HepG2 (cell line): Measurements from ENCODE around the gene STAP2. TPM values are rescaled to one million over a fixed set of nuclear protein-coding genes. Genes with fewer than 3 reads are reported as not detected.
A peak's percentile ranks its signal among the peaks of the same experiment; 100 is the strongest.

Experiments
- KAT7 ChIP-seq: IDR thresholded peaks from 2 replicates; pipeline ENCODE4 v1.6.1; 2018; ENCODE audit warnings: borderline replicate concordance, missing compliant biosample characterization
- RFX3 ChIP-seq: IDR thresholded peaks from 2 replicates; pipeline ENCODE4 v1.6.1; 2016; ENCODE audit warnings: missing biosample characterization, missing genetic modification reagents
- SCMH1 ChIP-seq: sonication (generic); formaldehyde crosslinking; IDR thresholded peaks from 2 replicates; pipeline ENCODE4 v1.9.0; 2021; ENCODE audit warnings: missing genetic modification reagents, mild to moderate bottlenecking, borderline replicate concordance
- SIX4 ChIP-seq: sonication (generic); formaldehyde crosslinking; IDR thresholded peaks from 2 replicates; pipeline ENCODE4 v1.4.0; 2020; ENCODE audit warnings: missing genetic modification reagents
- SP2 ChIP-seq: sonication (generic); formaldehyde crosslinking; IDR thresholded peaks from 2 replicates; pipeline ENCODE4 v1.5.1; 2020; ENCODE audit warnings: mild to moderate bottlenecking, missing genetic modification reagents
- ZKSCAN5 ChIP-seq: sonication (generic); formaldehyde crosslinking; IDR thresholded peaks from 2 replicates; pipeline ENCODE4 v1.5.1; 2020; ENCODE audit warnings: mild to moderate bottlenecking, missing genetic modification reagents
- polyA plus RNA-seq, 8 experiments: library from polyadenylated mRNA; depleted of rRNA in 3 of 8; stranded (reverse) in 7 of 8; unstranded in 1 of 8; fragments of >200 nt; fragmentation: Illumina TruSeq in 4 of 8; extraction: Trizol in 4 of 8; gene quantifications; 2 replicates each; pipeline versions ENCODE4 v1.2.1 to v1.2.3, GENCODE V29; 2011 to 2016; ENCODE audit warnings: low read depth in 4 of 8, missing spikeins in 1 of 8, mixed read lengths in 1 of 8; ENCODE audit not compliant: insufficient read depth in 1 of 8
- total RNA-seq, 5 experiments: library from RNA; depleted of rRNA; stranded (reverse); fragments of >200 nt; fragmentation: Illumina TruSeq; extraction: Trizol; gene quantifications; 2 replicates each; pipeline ENCODE4 v1.2.3, GENCODE V29; 2016; ENCODE audit warnings: low read depth in 1 of 5
- TF ChIP-seq, protein P1 (sequence below): sonication (generic); formaldehyde crosslinking; IDR thresholded peaks from 2 replicates; pipeline ENCODE4 v1.4.0; 2020; ENCODE audit warnings: missing genetic modification reagents
- TF ChIP-seq, protein P2 (sequence below), 2 experiments: sonication (generic) in 1 of 2; formaldehyde crosslinking in 1 of 2; IDR thresholded peaks; 2 replicates each; pipeline versions ENCODE4 v1.4.0 to v1.6.1; 2018 to 2020; ENCODE audit warnings: missing genetic modification reagents in 2 of 2, borderline replicate concordance in 1 of 2, low read depth in 1 of 2, mild to moderate bottlenecking in 1 of 2, missing biosample characterization in 1 of 2
- TF ChIP-seq, protein P3 (sequence below): sonication (generic); formaldehyde crosslinking; IDR thresholded peaks from 2 replicates; pipeline ENCODE4 v1.5.0; 2020; ENCODE audit warnings: missing genetic modification reagents

The STAP2 gene
- total and polyA plus RNA-seq, 2 of the 13 experiments (the other 11 are each of a cell fraction or from before 2014, with no cell fraction given) = 39.0 to 43.7 TPM

- TF ChIP-seq, protein P1, sequence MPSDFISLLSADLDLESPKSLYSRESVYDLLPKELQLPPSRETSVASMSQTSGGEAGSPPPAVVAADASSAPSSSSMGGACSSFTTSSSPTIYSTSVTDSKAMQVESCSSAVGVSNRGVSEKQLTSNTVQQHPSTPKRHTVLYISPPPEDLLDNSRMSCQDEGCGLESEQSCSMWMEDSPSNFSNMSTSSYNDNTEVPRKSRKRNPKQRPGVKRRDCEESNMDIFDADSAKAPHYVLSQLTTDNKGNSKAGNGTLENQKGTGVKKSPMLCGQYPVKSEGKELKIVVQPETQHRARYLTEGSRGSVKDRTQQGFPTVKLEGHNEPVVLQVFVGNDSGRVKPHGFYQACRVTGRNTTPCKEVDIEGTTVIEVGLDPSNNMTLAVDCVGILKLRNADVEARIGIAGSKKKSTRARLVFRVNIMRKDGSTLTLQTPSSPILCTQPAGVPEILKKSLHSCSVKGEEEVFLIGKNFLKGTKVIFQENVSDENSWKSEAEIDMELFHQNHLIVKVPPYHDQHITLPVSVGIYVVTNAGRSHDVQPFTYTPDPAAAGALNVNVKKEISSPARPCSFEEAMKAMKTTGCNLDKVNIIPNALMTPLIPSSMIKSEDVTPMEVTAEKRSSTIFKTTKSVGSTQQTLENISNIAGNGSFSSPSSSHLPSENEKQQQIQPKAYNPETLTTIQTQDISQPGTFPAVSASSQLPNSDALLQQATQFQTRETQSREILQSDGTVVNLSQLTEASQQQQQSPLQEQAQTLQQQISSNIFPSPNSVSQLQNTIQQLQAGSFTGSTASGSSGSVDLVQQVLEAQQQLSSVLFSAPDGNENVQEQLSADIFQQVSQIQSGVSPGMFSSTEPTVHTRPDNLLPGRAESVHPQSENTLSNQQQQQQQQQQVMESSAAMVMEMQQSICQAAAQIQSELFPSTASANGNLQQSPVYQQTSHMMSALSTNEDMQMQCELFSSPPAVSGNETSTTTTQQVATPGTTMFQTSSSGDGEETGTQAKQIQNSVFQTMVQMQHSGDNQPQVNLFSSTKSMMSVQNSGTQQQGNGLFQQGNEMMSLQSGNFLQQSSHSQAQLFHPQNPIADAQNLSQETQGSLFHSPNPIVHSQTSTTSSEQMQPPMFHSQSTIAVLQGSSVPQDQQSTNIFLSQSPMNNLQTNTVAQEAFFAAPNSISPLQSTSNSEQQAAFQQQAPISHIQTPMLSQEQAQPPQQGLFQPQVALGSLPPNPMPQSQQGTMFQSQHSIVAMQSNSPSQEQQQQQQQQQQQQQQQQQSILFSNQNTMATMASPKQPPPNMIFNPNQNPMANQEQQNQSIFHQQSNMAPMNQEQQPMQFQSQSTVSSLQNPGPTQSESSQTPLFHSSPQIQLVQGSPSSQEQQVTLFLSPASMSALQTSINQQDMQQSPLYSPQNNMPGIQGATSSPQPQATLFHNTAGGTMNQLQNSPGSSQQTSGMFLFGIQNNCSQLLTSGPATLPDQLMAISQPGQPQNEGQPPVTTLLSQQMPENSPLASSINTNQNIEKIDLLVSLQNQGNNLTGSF = no peak
- TF ChIP-seq ZKSCAN5 (CRISPR knock-in tag) (no peak), SIX4 (peak; percentile 76), SP2 (CRISPR knock-in tag) (peak; percentile 32; the same call in 1 of the 2 replicates), SCMH1 (CRISPR knock-in tag) (no peak), RFX3 (peak; percentile 27; the same call in 1 of the 2 replicates), KAT7 (CRISPR knock-in tag) (peak; percentile 72; the same call in 1 of the 2 replicates)
- TF ChIP-seq, protein P2, sequence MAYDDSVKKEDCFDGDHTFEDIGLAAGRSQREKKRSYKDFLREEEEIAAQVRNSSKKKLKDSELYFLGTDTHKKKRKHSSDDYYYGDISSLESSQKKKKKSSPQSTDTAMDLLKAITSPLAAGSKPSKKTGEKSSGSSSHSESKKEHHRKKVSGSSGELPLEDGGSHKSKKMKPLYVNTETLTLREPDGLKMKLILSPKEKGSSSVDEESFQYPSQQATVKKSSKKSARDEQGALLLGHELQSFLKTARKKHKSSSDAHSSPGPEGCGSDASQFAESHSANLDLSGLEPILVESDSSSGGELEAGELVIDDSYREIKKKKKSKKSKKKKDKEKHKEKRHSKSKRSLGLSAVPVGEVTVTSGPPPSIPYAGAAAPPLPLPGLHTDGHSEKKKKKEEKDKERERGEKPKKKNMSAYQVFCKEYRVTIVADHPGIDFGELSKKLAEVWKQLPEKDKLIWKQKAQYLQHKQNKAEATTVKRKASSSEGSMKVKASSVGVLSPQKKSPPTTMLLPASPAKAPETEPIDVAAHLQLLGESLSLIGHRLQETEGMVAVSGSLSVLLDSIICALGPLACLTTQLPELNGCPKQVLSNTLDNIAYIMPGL (CRISPR knock-in tag; IDR thresholded peaks at IDR 0.05; ENCODE audit: borderline replicate concordance in 1 of 2, low read depth in 1 of 2) = peak; percentile 64 to 74; a peak in 3 of 4 replicates
- TF ChIP-seq, protein P3, sequence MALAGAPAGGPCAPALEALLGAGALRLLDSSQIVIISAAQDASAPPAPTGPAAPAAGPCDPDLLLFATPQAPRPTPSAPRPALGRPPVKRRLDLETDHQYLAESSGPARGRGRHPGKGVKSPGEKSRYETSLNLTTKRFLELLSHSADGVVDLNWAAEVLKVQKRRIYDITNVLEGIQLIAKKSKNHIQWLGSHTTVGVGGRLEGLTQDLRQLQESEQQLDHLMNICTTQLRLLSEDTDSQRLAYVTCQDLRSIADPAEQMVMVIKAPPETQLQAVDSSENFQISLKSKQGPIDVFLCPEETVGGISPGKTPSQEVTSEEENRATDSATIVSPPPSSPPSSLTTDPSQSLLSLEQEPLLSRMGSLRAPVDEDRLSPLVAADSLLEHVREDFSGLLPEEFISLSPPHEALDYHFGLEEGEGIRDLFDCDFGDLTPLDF (CRISPR knock-in tag) = no peak
- TF ChIP-seq, all 625 proteins: peak for 331
These were observed 28.1 kb downstream of the STAP2 start (continued) for GRCh38 chr19:4310247-4311121.
